K562 (cell line): ENCODE data around the gene ZGLP1. TPM values are rescaled to one million over a fixed set of nuclear protein-coding genes. Genes with fewer than 3 reads are reported as not detected.

ENCODE experiments used
- BACH1 ChIP-seq: fragments of 200-800 bp; sonication (Bioruptor generic); IDR thresholded peaks from 2 replicates; pipeline ENCODE4 v1.6.1; 2016; ENCODE audit warnings: missing genetic modification characterization, missing compliant biosample characterization
- CBFA2T3 ChIP-seq: fragments of 450-650 bp; IDR thresholded peaks from 2 replicates; pipeline ENCODE4 v1.6.1; 2017
- ESRRA ChIP-seq: fragments of 450-650 bp; IDR thresholded peaks from 2 replicates; pipeline ENCODE4 v1.6.1; 2014; ENCODE audit warnings: low read depth, mild to moderate bottlenecking, moderate library complexity, borderline replicate concordance
- GMEB1 ChIP-seq: fragments of 250-450 bp; sonication (Bioruptor Pico); IDR thresholded peaks from 2 replicates; pipeline ENCODE4 v1.4.0; 2020; ENCODE audit warnings: mild to moderate bottlenecking
- PCBP1 ChIP-seq: fragments of 200-400 bp; formaldehyde crosslinking; IDR thresholded peaks from 2 replicates; pipeline ENCODE4 v1.6.1; 2018; ENCODE audit warnings: mild to moderate bottlenecking, low read depth, low read length; ENCODE audit not compliant: poor library complexity, severe bottlenecking
- SMAD4 ChIP-seq: fragments of 250-450 bp; sonication (Bioruptor Pico); conservative IDR thresholded peaks from 2 replicates; pipeline ENCODE4 v1.8.0; 2021; ENCODE audit warnings: inconsistent platforms, mild to moderate bottlenecking, moderate library complexity
- SRSF3 ChIP-seq: fragments of 200-400 bp; formaldehyde crosslinking; IDR thresholded peaks from 2 replicates; pipeline ENCODE4 v1.6.1; 2016; ENCODE audit warnings: mild to moderate bottlenecking, low read length, moderate library complexity; ENCODE audit not compliant: insufficient read depth
- STAG1 ChIP-seq: sonication (generic); formaldehyde crosslinking; IDR thresholded peaks from 2 replicates; pipeline ENCODE4 v1.5.0; 2020; ENCODE audit warnings: missing genetic modification reagents, borderline replicate concordance
- TEAD4 ChIP-seq, 2 experiments: sonication (generic) in 1 of 2; formaldehyde crosslinking in 1 of 2; IDR thresholded peaks; 2 replicates each; pipeline versions ENCODE4 v1.6.1 to v1.8.0; 2012 to 2022; ENCODE audit warnings: borderline replicate concordance in 1 of 2, inconsistent platforms in 1 of 2, low read length in 1 of 2, mild to moderate bottlenecking in 1 of 2, missing genetic modification reagents in 1 of 2
- ZNF764 ChIP-seq: fragments of 250-450 bp; sonication (Bioruptor Pico); IDR thresholded peaks from 2 replicates; pipeline ENCODE4 v1.4.0; 2020; ENCODE audit warnings: low read depth, mild to moderate bottlenecking, moderate library complexity
- polyA plus RNA-seq, 8 experiments: library from polyadenylated mRNA; depleted of rRNA in 4 of 8; stranded (reverse) in 5 of 8; unstranded in 3 of 8; fragments of >200 nt; fragmentation: Nextera tagmentation in 2 of 8; fragmentation: Illumina TruSeq in 1 of 8; extraction: Ambion mirVana in 2 of 8; extraction: Trizol in 1 of 8; gene quantifications; 2 replicates each; pipeline versions ENCODE4 v1.2.1 to v1.2.3, GENCODE V29; 2011 to 2014; ENCODE audit warnings: inconsistent platforms in 1 of 8, missing spikeins in 1 of 8
- total RNA-seq, 7 experiments: library from RNA; depleted of rRNA in 6 of 7; stranded (reverse); fragments of >200 nt in 6 of 7; fragmentation: Illumina TruSeq in 2 of 7; extraction: Trizol in 2 of 7; gene quantifications; 2 replicates each; pipeline versions ENCODE4 v1.2.1 to v1.2.3, GENCODE V29; 2011 to 2021; ENCODE audit warnings: low replicate concordance in 1 of 7
- TF ChIP-seq, protein P1 (sequence below), 2 experiments: IDR thresholded peaks; 2 replicates each; pipeline ENCODE4 v1.6.1; 2012; ENCODE audit warnings: improper control_type of control experiment in 2 of 2, low read depth in 2 of 2, low read length in 2 of 2, borderline replicate concordance in 1 of 2
- TF ChIP-seq, protein P2 (sequence below): fragments of 450-650 bp; IDR thresholded peaks from 2 replicates; pipeline ENCODE4 v1.6.1; 2017; ENCODE audit warnings: mild to moderate bottlenecking, moderate library complexity
- TF ChIP-seq, protein P3 (sequence below): IDR thresholded peaks from 3 replicates; pipeline ENCODE4 v1.6.1; 2011; ENCODE audit warnings: borderline replicate concordance, mild to moderate bottlenecking; ENCODE audit not compliant: insufficient read length, insufficient read depth

Gene ZGLP1
- total and polyA plus RNA-seq, 9 of the 15 experiments (the other 6 are each of a cell fraction or from before 2014, with no cell fraction given) = 0.24 to 4.5 (median 2.2) TPM

- no peak for TF ChIP-seq GMEB1 (CRISPR knock-in tag)
- peak; percentile 31; the same call in 1 of the 2 replicates for TF ChIP-seq TEAD4 (IDR thresholded peaks at IDR 0.05; ENCODE audit: low read length)
- peak; percentile 78; the same call in 1 of the 2 replicates for TF ChIP-seq TEAD4 (CRISPR knock-in tag; IDR thresholded peaks at IDR 0.05; ENCODE audit: borderline replicate concordance)
- TF ChIP-seq, protein P1, sequence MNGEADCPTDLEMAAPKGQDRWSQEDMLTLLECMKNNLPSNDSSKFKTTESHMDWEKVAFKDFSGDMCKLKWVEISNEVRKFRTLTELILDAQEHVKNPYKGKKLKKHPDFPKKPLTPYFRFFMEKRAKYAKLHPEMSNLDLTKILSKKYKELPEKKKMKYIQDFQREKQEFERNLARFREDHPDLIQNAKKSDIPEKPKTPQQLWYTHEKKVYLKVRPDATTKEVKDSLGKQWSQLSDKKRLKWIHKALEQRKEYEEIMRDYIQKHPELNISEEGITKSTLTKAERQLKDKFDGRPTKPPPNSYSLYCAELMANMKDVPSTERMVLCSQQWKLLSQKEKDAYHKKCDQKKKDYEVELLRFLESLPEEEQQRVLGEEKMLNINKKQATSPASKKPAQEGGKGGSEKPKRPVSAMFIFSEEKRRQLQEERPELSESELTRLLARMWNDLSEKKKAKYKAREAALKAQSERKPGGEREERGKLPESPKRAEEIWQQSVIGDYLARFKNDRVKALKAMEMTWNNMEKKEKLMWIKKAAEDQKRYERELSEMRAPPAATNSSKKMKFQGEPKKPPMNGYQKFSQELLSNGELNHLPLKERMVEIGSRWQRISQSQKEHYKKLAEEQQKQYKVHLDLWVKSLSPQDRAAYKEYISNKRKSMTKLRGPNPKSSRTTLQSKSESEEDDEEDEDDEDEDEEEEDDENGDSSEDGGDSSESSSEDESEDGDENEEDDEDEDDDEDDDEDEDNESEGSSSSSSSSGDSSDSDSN (IDR thresholded peaks at IDR 0.05; ENCODE audit: borderline replicate concordance in 1 of 2, low read depth in 2 of 2, low read length in 2 of 2) = peak; percentile 16 to 60; a peak in 3 of 4 replicates
- TF ChIP-seq, protein P2, sequence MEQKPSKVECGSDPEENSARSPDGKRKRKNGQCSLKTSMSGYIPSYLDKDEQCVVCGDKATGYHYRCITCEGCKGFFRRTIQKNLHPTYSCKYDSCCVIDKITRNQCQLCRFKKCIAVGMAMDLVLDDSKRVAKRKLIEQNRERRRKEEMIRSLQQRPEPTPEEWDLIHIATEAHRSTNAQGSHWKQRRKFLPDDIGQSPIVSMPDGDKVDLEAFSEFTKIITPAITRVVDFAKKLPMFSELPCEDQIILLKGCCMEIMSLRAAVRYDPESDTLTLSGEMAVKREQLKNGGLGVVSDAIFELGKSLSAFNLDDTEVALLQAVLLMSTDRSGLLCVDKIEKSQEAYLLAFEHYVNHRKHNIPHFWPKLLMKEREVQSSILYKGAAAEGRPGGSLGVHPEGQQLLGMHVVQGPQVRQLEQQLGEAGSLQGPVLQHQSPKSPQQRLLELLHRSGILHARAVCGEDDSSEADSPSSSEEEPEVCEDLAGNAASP = no peak
- TF ChIP-seq SRSF3 = no peak
- no peak for TF ChIP-seq STAG1 (CRISPR knock-in tag)
- TF ChIP-seq BACH1 (tag) = no peak
- peak; percentile 32 for TF ChIP-seq PCBP1
- peak; percentile 67 for TF ChIP-seq CBFA2T3
- TF ChIP-seq ZNF764 = no peak
- TF ChIP-seq, protein P3, sequence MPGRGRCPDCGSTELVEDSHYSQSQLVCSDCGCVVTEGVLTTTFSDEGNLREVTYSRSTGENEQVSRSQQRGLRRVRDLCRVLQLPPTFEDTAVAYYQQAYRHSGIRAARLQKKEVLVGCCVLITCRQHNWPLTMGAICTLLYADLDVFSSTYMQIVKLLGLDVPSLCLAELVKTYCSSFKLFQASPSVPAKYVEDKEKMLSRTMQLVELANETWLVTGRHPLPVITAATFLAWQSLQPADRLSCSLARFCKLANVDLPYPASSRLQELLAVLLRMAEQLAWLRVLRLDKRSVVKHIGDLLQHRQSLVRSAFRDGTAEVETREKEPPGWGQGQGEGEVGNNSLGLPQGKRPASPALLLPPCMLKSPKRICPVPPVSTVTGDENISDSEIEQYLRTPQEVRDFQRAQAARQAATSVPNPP = no peak
- TF ChIP-seq ESRRA = peak; percentile 21
- 0 out of 2 replicates have a peak, but pooled peaks have one; percentile 46 for TF ChIP-seq SMAD4 (CRISPR knock-in tag)
Observed at GRCh38 chr19:10286803-10287737, 22.5 kb downstream of the ZGLP1 start, which contains the start of gene ICAM4 (continued).
